ENCODE data around the gene WNK4. TPM values are rescaled to one million over a fixed set of nuclear protein-coding genes. Genes with fewer than 3 reads are reported as not detected.
"Not testable (repeated sequence)": the region's sequence is repeated elsewhere in the genome, so short reads cannot be mapped to it uniquely, and the experiment has no call there.

The WNK4 gene
- 1 to 10 TPM in 1 of 6 donors, under 1 TPM in 3, not detected in 2; 0.15 to 1.8 (median 0.26) TPM for total RNA-seq

DNA sequence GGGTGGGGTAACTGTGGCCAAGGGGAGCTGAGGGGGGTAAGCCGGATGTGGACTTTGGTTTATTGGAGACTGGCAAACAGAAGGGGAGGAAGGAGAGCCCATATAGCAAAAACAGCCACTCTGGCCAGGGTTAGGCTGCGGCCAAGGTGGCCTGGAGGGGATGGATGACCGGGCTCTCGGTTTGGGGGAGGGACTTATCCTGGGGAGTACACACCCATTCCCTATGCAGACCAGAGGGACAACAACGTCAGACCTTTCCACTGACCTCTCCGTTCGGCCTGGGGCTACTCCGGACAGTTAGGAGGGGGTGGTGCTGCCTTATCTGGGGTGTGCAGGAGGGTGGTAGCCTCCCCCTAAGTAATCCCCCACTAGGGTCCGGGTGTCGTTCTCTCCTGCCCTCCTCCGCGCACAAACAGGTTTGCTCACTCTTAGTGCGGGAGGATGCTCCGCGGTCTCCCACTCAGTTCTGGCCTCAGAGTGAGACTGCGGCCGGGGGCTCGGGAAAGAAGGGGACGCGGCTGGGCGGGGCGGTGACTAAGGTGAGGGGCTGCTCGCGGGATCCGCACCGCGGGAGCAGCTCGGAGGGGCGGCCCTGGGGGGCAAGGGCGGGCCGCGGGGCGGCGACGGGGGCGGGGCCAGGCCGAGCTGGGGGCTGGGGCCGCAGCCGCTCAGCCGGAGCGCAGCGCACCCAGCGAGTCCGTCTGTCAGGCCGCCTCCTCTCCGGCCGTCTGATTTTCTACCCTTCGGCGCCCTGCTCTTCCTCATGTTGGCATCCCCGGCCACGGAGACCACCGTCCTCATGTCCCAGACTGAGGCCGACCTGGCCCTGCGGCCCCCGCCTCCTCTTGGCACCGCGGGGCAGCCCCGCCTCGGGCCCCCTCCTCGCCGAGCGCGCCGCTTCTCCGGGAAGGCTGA, at the start of gene WNK4:
TSS of gene WNK4 (plus strand) at position 675 of the 915 bp plus-strand sequence. CDS start at position 764, 89 bp downstream.
- H3K4me1 ChIP-seq = peaks cover 16 to 30% (median 26%) of the 10 kb centered on the region in 4 donors
- H3K36me3 ChIP-seq = peaks cover 22 to 47% (median 35%) of the 10 kb centered on the region in 4 donors
- WGBS, 2 donors = 12 to 39% methylated on average over 12 to 53 of the region's 65 CpGs
- peak within 1 kb of the TSS in 3 of 4 donors; percentile 18 to 38 (median 29) for H3K4me3 ChIP-seq
- ATAC-seq (ENCODE audit: low FRiP score in 2 of 2) = peak in 1 of 2 donors; percentile 63
- H3K9me3 ChIP-seq = no peaks in the 10 kb centered on the region
- H3K27me3 ChIP-seq = peaks cover 0 to 48% (median 12%) of the 10 kb centered on the region in 4 donors
- no peak within 1 kb of the TSS for H3K27ac ChIP-seq
- DNase-seq = peak in 1 of 2 donors; percentile 84
- no peak for TF ChIP-seq POLR2AphosphoS5 (IDR thresholded peaks at IDR 0.05)
- no peak for TF ChIP-seq EP300 (IDR thresholded peaks at IDR 0.05)
- no peak for TF ChIP-seq POLR2A (IDR thresholded peaks at IDR 0.05)

DNA sequence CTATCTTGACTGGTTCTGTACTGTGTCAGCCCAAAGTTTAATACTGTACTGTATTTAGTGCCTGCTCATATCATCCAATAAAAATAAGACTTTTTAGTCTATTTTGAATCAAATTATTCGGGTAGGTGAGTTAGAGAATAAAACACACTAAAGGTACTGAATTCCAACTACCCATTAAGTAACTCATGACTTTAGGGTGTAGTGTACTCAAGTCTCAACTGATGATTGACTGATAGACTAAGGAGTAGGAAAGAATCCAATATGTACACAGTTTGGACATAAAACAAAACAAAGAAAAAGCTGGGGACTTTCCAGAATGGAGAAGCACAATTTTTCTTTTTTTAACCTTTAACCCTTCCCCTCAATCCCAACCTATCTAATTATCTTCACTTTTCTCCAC, 39.7 kb upstream of the WNK4 start:
- 71 to 81% methylated on average over 1 of the region's 1 CpG for WGBS, 2 donors
- Histone ChIP-seq H3K4me3 (no peak overlapping the region), H3K4me1 (peaks cover 24 to 48% (median 33%) of the 10 kb centered on the region in 4 donors), H3K9me3 (no peaks in the 10 kb centered on the region), H3K36me3 (no peaks in the 10 kb centered on the region), H3K27me3 (no peaks in the 10 kb centered on the region), H3K27ac (peak overlapping the region in 3 of 4 donors; percentile 47 to 70 (median 70))
- DNase-seq (no peak), ATAC-seq (ENCODE audit: low FRiP score in 2 of 2) (no peak)
- peak in 1 of 4 donors; percentile 27 for TF ChIP-seq EP300 (IDR thresholded peaks at IDR 0.05)
- no peak for TF ChIP-seq POLR2AphosphoS5 (IDR thresholded peaks at IDR 0.05)
- TF ChIP-seq, protein P1, sequence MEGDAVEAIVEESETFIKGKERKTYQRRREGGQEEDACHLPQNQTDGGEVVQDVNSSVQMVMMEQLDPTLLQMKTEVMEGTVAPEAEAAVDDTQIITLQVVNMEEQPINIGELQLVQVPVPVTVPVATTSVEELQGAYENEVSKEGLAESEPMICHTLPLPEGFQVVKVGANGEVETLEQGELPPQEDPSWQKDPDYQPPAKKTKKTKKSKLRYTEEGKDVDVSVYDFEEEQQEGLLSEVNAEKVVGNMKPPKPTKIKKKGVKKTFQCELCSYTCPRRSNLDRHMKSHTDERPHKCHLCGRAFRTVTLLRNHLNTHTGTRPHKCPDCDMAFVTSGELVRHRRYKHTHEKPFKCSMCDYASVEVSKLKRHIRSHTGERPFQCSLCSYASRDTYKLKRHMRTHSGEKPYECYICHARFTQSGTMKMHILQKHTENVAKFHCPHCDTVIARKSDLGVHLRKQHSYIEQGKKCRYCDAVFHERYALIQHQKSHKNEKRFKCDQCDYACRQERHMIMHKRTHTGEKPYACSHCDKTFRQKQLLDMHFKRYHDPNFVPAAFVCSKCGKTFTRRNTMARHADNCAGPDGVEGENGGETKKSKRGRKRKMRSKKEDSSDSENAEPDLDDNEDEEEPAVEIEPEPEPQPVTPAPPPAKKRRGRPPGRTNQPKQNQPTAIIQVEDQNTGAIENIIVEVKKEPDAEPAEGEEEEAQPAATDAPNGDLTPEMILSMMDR (IDR thresholded peaks at IDR 0.05) = no peak

DNA sequence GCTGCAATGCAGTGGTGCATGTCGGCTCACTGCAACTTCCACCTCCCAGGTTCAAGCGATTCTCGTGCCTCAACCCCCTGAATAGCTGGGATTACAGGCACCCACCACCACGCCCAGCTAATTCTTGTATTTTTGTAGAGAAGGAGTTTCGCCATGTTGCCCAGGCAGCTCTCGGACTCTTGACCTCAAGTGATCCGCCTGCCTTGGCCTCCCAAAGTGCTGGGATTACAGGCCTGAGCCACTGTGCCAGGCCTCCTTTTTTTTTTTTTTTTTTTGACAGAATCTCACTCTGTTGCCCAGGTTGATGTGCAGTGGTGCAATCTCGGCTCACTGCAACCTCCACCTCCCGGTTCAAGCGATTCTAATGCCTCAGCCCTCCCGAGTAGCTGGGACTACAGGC, 37.5 kb upstream of the WNK4 start:
- H3K4me1 ChIP-seq = peaks cover 22 to 32% (median 29%) of the 10 kb centered on the region in 4 donors
- not testable (repeated sequence) for H3K27me3 ChIP-seq; H3K36me3 ChIP-seq; H3K9me3 ChIP-seq; ATAC-seq (ENCODE audit: low FRiP score in 2 of 2); H3K4me3 ChIP-seq
- DNase-seq = peak in 1 of 2 donors; percentile 56
- H3K27ac ChIP-seq = peak overlapping the region; percentile 90 to 97 (median 95)
- WGBS, 2 donors = 70 to 75% methylated on average over 11 of the region's 11 CpGs

DNA sequence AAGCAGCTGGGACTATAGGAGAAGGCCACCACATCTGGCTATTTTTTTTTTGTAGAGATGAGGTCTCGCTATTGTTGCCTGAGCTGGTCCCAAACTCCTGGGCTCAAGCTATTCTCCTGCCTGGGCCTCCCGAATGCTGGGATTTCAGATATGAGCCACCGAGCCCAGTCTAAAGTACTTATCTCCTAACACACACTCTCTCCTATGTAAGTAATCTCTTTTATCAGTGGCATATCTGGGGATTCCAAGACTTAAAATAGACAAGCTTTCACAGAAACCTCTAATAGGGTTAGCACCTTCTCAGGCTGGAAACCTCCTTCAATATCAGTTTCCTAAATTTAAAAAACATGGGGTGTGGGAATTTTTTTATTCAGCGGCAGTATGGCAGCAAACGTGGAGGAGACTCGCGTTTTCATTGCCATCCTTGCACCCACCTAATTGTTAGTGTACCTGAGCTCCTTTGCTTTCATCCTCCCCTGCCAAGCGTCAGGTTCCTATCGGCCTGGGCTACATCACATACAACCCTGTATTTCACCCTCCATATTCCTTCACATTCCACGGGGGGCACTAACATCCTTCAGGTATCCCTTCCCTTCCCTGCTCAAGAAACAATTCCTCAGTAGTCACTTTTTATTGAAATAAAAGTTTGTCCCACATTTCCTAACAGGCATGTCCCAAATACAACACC, 36.7 kb upstream of the WNK4 start:
- Histone ChIP-seq H3K27ac (peak overlapping the region; percentile 90 to 97 (median 95)), H3K9me3 (no peaks in the 10 kb centered on the region), H3K36me3 (no peaks in the 10 kb centered on the region), H3K4me1 (peaks cover 31 to 40% (median 33%) of the 10 kb centered on the region in 4 donors), H3K4me3 (peak overlapping the region; percentile 65 to 90 (median 70)), H3K27me3 (no peaks in the 10 kb centered on the region)
- ATAC-seq (ENCODE audit: low FRiP score in 2 of 2) (no peak), DNase-seq (no peak)
- 42 to 45% methylated on average over 10 of the region's 10 CpGs for WGBS, 2 donors
- TF ChIP-seq, protein P1 (IDR thresholded peaks at IDR 0.05) = peak in 2 of 6 experiments; percentile 20 to 32
- TF ChIP-seq POLR2AphosphoS5 (IDR thresholded peaks at IDR 0.05) (no peak), EP300 (IDR thresholded peaks at IDR 0.05) (no peak)

DNA sequence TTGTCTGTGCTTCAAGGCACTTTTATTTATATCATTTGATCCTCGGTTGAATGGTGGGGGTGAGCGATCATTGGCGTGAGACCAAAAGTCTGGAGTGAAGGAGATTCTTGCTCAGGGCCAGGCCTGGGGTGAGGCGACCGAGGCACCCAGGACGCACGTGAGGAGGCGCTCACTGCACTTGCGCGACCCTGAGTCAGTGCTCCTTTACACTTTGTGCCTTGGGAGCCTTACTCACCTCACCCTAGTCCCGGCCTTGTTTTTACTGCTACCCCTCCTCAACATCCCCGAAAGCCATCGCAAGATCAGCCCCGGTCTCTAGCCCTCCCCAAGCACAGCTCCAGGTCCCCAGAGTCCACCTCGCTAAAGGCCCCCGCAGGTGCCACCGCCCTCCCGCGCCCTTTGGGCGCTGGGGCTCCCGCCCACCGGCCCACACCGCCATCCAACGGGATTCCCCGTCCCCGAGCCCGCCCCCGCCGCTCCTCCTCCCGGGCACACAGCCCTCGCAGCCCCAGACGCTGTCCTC, 36.1 kb upstream of the WNK4 start:
- TF ChIP-seq POLR2A (IDR thresholded peaks at IDR 0.05) = no peak
- no peak for TF ChIP-seq EP300 (IDR thresholded peaks at IDR 0.05)
- TF ChIP-seq, protein P1 (IDR thresholded peaks at IDR 0.05) = no peak
- no peak for TF ChIP-seq POLR2AphosphoS5 (IDR thresholded peaks at IDR 0.05)
- peak; percentile 90 to 92 for ATAC-seq (ENCODE audit: low FRiP score in 2 of 2)
- 0 to 1% methylated on average over 17 to 18 of the region's 32 CpGs for WGBS, 2 donors
- H3K4me1 ChIP-seq = peaks cover 37 to 43% (median 39%) of the 10 kb centered on the region in 4 donors
- no peaks in the 10 kb centered on the region for H3K36me3 ChIP-seq
- peak; percentile 83 to 94 for DNase-seq
- peak overlapping the region; percentile 65 to 90 (median 70) for H3K4me3 ChIP-seq
- no peaks in the 10 kb centered on the region for H3K9me3 ChIP-seq
- peak overlapping the region; percentile 90 to 97 (median 95) for H3K27ac ChIP-seq
- no peaks in the 10 kb centered on the region for H3K27me3 ChIP-seq

Data from upper lobe of left lung (tissue), 6 donors.